GM23338 (cell line): ENCODE measurements around the gene RUVBL1. TPM values are rescaled to one million over a fixed set of nuclear protein-coding genes. Genes with fewer than 3 reads are reported as not detected.

Source experiments
- ATAC-seq: fragments of 200-7000 bp; cut with Tn5 transposase; 3 replicates; pipeline ENCODE4 v1.9.1; 2020
- DNase-seq: peaks from one replicate; pipeline ENCODE4 v3.0.0-alpha.2; 2015; ENCODE audit warnings: low spot score
- H2AFZ ChIP-seq: fragments of 200-600 bp; sonication (generic); 2 replicates; pipeline ENCODE4 v1.8.0; 2016; ENCODE audit warnings: antibody characterized with exemption, mild to moderate bottlenecking, moderate library complexity
- H3F3A ChIP-seq: fragments of 200-600 bp; sonication (generic); replicated peaks from 2 replicates; pipeline ENCODE4 v1.8.0; 2017; ENCODE audit warnings: antibody characterized with exemption, mixed run types, low read depth
- H3K27ac ChIP-seq: fragments of 200-600 bp; sonication (generic); 2 replicates; pipeline ENCODE4 v1.6.1; 2016; ENCODE audit warnings: low read depth
- H3K27me3 ChIP-seq: fragments of 200-600 bp; sonication (generic); 2 replicates; pipeline ENCODE4 v1.8.0; 2016; ENCODE audit warnings: mild to moderate bottlenecking, mixed run types, moderate library complexity; ENCODE audit not compliant: insufficient read depth
- H3K36me3 ChIP-seq: fragments of 200-600 bp; sonication (generic); 2 replicates; pipeline ENCODE4 v1.8.0; 2016; ENCODE audit warnings: mild to moderate bottlenecking; ENCODE audit not compliant: insufficient read depth
- H3K4me1 ChIP-seq: fragments of 200-600 bp; sonication (generic); 2 replicates; pipeline ENCODE4 v1.8.0; 2016; ENCODE audit warnings: mild to moderate bottlenecking, moderate library complexity; ENCODE audit not compliant: insufficient read depth
- H3K4me2 ChIP-seq: fragments of 200-600 bp; sonication (generic); 2 replicates; pipeline ENCODE4 v1.7.1; 2017; ENCODE audit warnings: mixed run types
- H3K4me3 ChIP-seq: fragments of 200-600 bp; sonication (generic); 2 replicates; pipeline ENCODE4 v1.6.1; 2016; ENCODE audit warnings: mixed run types
- H3K79me2 ChIP-seq: fragments of 200-600 bp; sonication (generic); replicated peaks from 2 replicates; pipeline ENCODE4 v1.8.0; 2017; ENCODE audit warnings: mild to moderate bottlenecking; ENCODE audit not compliant: insufficient read depth
- H3K9me2 ChIP-seq: fragments of 200-600 bp; sonication (generic); 2 replicates; pipeline ENCODE4 v1.8.0; 2017; ENCODE audit not compliant: insufficient read depth
- H4K20me1 ChIP-seq: fragments of 200-600 bp; sonication (generic); replicated peaks from 2 replicates; pipeline ENCODE4 v1.8.0; 2017; ENCODE audit warnings: mild to moderate bottlenecking; ENCODE audit not compliant: insufficient read depth
- H3K27ac Mint-ChIP-seq: 2 replicates; pipeline ENCODE4 v1.8.0; 2020; ENCODE audit warnings: inconsistent platforms, mild to moderate bottlenecking, moderate library complexity, mixed read lengths
- H3K27me3 Mint-ChIP-seq: 3 replicates; pipeline ENCODE4 v1.8.0; 2022; ENCODE audit warnings: low read depth, mild to moderate bottlenecking, moderate library complexity, mixed read lengths, inconsistent platforms; ENCODE audit not compliant: insufficient read depth, poor library complexity
- H3K36me3 Mint-ChIP-seq: 3 replicates; pipeline ENCODE4 v1.8.0; 2021; ENCODE audit warnings: low read depth, mild to moderate bottlenecking, inconsistent platforms, moderate library complexity, mixed read lengths
- H3K4me1 Mint-ChIP-seq: 3 replicates; pipeline ENCODE4 v1.8.0; 2020; ENCODE audit warnings: mild to moderate bottlenecking, inconsistent platforms, mixed read lengths
- H3K4me3 Mint-ChIP-seq: 3 replicates; pipeline ENCODE4 v1.8.0; 2021; ENCODE audit warnings: moderate library complexity, mild to moderate bottlenecking, inconsistent platforms, mixed read lengths
- H3K9me3 Mint-ChIP-seq: 3 replicates; pipeline ENCODE4 v1.8.0; 2020; ENCODE audit warnings: moderate library complexity, mild to moderate bottlenecking, inconsistent platforms, mixed read lengths
- CREB1 ChIP-seq: fragments of 250-450 bp; sonication (Bioruptor Pico); IDR thresholded peaks from 2 replicates; pipeline ENCODE4 v1.5.0; 2020; ENCODE audit warnings: low read depth, mild to moderate bottlenecking, moderate library complexity
- CTCF ChIP-seq, 2 experiments: fragments of 200-600 bp in 1 of 2; sonication (generic) in 1 of 2; conservative IDR thresholded peaks; 2 replicates each; pipeline versions ENCODE4 v1.5.1 to v1.6.1; 2016 to 2017; ENCODE audit warnings: antibody characterized with exemption in 2 of 2, low read depth in 2 of 2, mild to moderate bottlenecking in 2 of 2, moderate library complexity in 1 of 2
- EZH2 ChIP-seq: fragments of 200-600 bp; sonication (generic); IDR thresholded peaks from one replicate; pipeline ENCODE4 v1.8.0; 2017; ENCODE audit warnings: antibody characterized with exemption, mild to moderate bottlenecking, low read depth; ENCODE audit not compliant: unreplicated experiment
- EZH2phosphoT487 ChIP-seq: fragments of 200-600 bp; sonication (generic); IDR thresholded peaks from one replicate; pipeline ENCODE4 v1.8.1; 2018; ENCODE audit warnings: antibody characterized with exemption; ENCODE audit not compliant: unreplicated experiment
- JUNB ChIP-seq: IDR thresholded peaks from one replicate; pipeline ENCODE4 v1.6.1; 2016; ENCODE audit warnings: antibody characterized with exemption; ENCODE audit not compliant: unreplicated experiment
- NANOG ChIP-seq: IDR thresholded peaks from 2 replicates; pipeline ENCODE4 v1.6.1; 2016; ENCODE audit warnings: antibody characterized with exemption, borderline replicate concordance
- POLR2AphosphoS5 ChIP-seq: IDR thresholded peaks from 2 replicates; pipeline ENCODE4 v1.6.1; 2016; ENCODE audit warnings: antibody characterized with exemption, low read depth
- REST ChIP-seq: IDR thresholded peaks from one replicate; pipeline ENCODE4 v1.6.1; 2018; ENCODE audit warnings: antibody characterized with exemption; ENCODE audit not compliant: unreplicated experiment
- STAT1 ChIP-seq: IDR thresholded peaks from one replicate; pipeline ENCODE4 v1.6.1; 2016; ENCODE audit warnings: antibody characterized with exemption; ENCODE audit not compliant: unreplicated experiment
- ZNF114 ChIP-seq: fragments of 250-450 bp; sonication (Bioruptor Pico); IDR thresholded peaks from 2 replicates; pipeline ENCODE4 v1.5.0; 2020; ENCODE audit warnings: mild to moderate bottlenecking, moderate library complexity
- ZNF331 ChIP-seq: fragments of 250-450 bp; sonication (Bioruptor Pico); IDR thresholded peaks from 2 replicates; pipeline ENCODE4 v1.5.0; 2020; ENCODE audit warnings: low read depth, mild to moderate bottlenecking, moderate library complexity
- long read RNA-seq: library from polyadenylated mRNA; unstranded; transcript quantifications from one replicate; pipeline ENCODE4 v2.0.0, GENCODE V29; 2020; ENCODE audit not compliant: unreplicated experiment
- polyA plus RNA-seq: library from polyadenylated mRNA; unstranded; fragments of >200 nt; fragmentation: Nextera tagmentation; extraction: Ambion mirVana; gene quantifications from 2 replicates; pipeline ENCODE4 v1.2.1, GENCODE V29; 2016
- total RNA-seq: library from RNA; depleted of rRNA; stranded (reverse); fragments of >200 nt; shearing (Covaris generic); gene quantifications from 2 replicates; pipeline ENCODE4 v1.2.3, GENCODE V29; 2014; rRNA removed
- TF ChIP-seq, protein P1 (sequence below): fragments of 250-450 bp; sonication (Bioruptor Pico); IDR thresholded peaks from 2 replicates; pipeline ENCODE4 v1.5.0; 2020; ENCODE audit warnings: mild to moderate bottlenecking, moderate library complexity

Gene RUVBL1
- total RNA-seq (133 and 134 TPM in 2 replicates), polyA plus RNA-seq (136 and 137 TPM in 2 replicates)
- long read RNA-seq, transcript RUVBL1-201 (11 exons, 1,761 nt) = major isoform, 137 of 193 reads
- long read RNA-seq, partial matches to known transcripts = 43 of 193 reads
- long read RNA-seq, other reads (novel, unspliced or antisense) = 13 of 193 reads

DNA sequence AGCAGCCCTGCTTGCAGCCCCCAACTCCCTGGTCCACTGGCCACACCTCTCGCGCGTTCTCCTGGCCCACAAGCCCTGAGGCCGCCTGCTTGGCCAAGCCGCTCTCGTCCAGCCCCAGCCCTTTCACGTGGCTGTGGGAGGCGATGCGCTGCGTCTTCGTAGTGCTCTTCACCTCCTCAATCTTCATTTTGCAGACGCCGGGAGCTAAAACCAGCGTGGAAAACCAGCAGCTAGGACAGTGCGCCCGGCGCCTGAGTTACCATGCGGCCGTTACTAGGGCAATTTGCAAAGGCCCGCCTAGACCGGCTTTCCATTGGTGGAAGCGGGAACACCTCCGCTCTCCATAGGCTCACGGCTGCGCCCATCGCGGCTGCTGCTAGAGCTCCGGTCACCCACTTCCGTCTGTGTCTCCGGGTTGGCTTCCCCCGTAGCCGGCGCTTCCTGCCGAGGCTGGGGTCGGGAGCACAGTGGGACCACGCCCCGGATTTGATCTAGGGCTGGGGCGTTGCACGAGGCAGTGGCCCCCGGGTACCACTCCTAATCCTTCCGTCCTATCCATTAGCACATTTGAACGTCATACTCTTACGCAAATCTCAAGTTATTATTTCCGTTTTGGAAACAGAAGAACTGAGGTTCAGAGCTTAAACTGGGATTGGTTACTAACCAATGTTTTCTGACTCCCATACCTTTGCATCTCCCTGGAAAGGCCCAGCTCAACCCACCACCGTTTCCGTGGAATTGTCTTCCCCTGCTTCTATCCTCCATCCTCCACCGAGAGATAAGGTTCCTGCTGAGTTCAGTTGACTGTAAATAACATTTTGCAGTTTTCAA, at the start of gene RUVBL1:
TSS of gene RUVBL1 (minus strand) at position 275 of the 831 bp plus-strand sequence. CDS start at position 187, 88 bp downstream.
- DNase-seq (peak; percentile 99), ATAC-seq (peak; percentile 99)
- Mint-ChIP-seq H3K27me3 (no peaks in the 10 kb centered on the region), H3K27ac (peak within 1 kb of the TSS; percentile 100), H3K4me1 (peaks cover 12% of the 10 kb centered on the region), H3K9me3 (no peaks in the 10 kb centered on the region), H3K36me3 (peaks cover 13% of the 10 kb centered on the region), H3K4me3 (peak within 1 kb of the TSS; percentile 100)
- peak within 1 kb of the TSS; percentile 82 for H3K4me3 ChIP-seq
- peaks cover 4% of the 10 kb centered on the region; the same call in 1 of the 2 replicates for H3K4me1 ChIP-seq
- H3K36me3 ChIP-seq = peaks cover 3% of the 10 kb centered on the region; the same call in 1 of the 2 replicates
- H4K20me1 ChIP-seq = peaks cover 17% of the 10 kb centered on the region
- H3F3A ChIP-seq = peaks cover 4% of the 10 kb centered on the region; the same call in 1 of the 2 replicates
- H3K79me2 ChIP-seq = peaks cover 44% of the 10 kb centered on the region
- peak within 1 kb of the TSS; percentile 70 for H2AFZ ChIP-seq
- H3K4me2 ChIP-seq = peak within 1 kb of the TSS; percentile 86
- peak within 1 kb of the TSS; percentile 96 for H3K27ac ChIP-seq
- H3K27me3 ChIP-seq = no peaks in the 10 kb centered on the region
- peaks cover 6% of the 10 kb centered on the region; the same call in 1 of the 2 replicates for H3K9me2 ChIP-seq
- no peak for TF ChIP-seq ZNF331 (CRISPR knock-in tag)
- no peak for TF ChIP-seq ZNF114 (CRISPR knock-in tag)
- peak; percentile 81 for TF ChIP-seq CREB1
- TF ChIP-seq JUNB = no peak
- TF ChIP-seq, protein P1, sequence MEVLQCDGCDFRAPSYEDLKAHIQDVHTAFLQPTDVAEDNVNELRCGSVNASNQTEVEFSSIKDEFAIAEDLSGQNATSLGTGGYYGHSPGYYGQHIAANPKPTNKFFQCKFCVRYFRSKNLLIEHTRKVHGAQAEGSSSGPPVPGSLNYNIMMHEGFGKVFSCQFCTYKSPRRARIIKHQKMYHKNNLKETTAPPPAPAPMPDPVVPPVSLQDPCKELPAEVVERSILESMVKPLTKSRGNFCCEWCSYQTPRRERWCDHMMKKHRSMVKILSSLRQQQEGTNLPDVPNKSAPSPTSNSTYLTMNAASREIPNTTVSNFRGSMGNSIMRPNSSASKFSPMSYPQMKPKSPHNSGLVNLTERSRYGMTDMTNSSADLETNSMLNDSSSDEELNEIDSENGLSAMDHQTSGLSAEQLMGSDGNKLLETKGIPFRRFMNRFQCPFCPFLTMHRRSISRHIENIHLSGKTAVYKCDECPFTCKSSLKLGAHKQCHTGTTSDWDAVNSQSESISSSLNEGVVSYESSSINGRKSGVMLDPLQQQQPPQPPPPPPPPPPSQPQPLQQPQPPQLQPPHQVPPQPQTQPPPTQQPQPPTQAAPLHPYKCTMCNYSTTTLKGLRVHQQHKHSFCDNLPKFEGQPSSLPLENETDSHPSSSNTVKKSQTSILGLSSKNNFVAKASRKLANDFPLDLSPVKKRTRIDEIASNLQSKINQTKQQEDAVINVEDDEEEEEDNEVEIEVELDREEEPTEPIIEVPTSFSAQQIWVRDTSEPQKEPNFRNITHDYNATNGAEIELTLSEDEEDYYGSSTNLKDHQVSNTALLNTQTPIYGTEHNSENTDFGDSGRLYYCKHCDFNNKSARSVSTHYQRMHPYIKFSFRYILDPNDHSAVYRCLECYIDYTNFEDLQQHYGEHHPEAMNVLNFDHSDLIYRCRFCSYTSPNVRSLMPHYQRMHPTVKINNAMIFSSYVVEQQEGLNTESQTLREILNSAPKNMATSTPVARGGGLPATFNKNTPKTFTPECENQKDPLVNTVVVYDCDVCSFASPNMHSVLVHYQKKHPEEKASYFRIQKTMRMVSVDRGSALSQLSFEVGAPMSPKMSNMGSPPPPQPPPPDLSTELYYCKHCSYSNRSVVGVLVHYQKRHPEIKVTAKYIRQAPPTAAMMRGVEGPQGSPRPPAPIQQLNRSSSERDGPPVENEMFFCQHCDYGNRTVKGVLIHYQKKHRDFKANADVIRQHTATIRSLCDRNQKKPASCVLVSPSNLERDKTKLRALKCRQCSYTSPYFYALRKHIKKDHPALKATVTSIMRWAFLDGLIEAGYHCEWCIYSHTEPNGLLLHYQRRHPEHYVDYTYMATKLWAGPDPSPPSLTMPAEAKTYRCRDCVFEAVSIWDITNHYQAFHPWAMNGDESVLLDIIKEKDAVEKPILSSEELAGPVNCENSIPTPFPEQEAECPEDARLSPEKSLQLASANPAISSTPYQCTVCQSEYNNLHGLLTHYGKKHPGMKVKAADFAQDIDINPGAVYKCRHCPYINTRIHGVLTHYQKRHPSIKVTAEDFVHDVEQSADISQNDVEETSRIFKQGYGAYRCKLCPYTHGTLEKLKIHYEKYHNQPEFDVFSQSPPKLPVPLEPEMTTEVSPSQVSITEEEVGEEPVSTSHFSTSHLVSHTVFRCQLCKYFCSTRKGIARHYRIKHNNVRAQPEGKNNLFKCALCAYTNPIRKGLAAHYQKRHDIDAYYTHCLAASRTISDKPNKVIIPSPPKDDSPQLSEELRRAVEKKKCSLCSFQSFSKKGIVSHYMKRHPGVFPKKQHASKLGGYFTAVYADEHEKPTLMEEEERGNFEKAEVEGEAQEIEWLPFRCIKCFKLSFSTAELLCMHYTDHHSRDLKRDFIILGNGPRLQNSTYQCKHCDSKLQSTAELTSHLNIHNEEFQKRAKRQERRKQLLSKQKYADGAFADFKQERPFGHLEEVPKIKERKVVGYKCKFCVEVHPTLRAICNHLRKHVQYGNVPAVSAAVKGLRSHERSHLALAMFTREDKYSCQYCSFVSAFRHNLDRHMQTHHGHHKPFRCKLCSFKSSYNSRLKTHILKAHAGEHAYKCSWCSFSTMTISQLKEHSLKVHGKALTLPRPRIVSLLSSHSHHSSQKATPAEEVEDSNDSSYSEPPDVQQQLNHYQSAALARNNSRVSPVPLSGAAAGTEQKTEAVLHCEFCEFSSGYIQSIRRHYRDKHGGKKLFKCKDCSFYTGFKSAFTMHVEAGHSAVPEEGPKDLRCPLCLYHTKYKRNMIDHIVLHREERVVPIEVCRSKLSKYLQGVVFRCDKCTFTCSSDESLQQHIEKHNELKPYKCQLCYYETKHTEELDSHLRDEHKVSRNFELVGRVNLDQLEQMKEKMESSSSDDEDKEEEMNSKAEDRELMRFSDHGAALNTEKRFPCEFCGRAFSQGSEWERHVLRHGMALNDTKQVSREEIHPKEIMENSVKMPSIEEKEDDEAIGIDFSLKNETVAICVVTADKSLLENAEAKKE (CRISPR knock-in tag) = no peak
- TF ChIP-seq REST = no peak
- 0 out of 4 replicates have a peak, but pooled peaks of 1 of the 2 experiments have one; percentile 1 for TF ChIP-seq CTCF (conservative IDR thresholded peaks at IDR 0.05; ENCODE audit: low read depth in 2 of 2)
- TF ChIP-seq NANOG = no peak
- TF ChIP-seq POLR2AphosphoS5 = peak; percentile 83
- no peak for TF ChIP-seq EZH2phosphoT487
- no peak for TF ChIP-seq STAT1
- no peak for TF ChIP-seq EZH2
